Ishikawa (cell line): ENCODE data around the gene FRMPD4.

Experiments used
- CEBPB ChIP-seq: IDR thresholded peaks from 2 replicates; pipeline ENCODE4 v1.6.1; 2012
- CREB1 ChIP-seq: IDR thresholded peaks from 2 replicates; pipeline ENCODE4 v1.6.1; 2012; ENCODE audit warnings: low read depth
- EGR1 ChIP-seq: IDR thresholded peaks from 2 replicates; pipeline ENCODE4 v1.6.1; 2012
- EP300 ChIP-seq: IDR thresholded peaks from 2 replicates; pipeline ENCODE4 v1.6.1; 2012; ENCODE audit warnings: borderline replicate concordance
- FOXM1 ChIP-seq: IDR thresholded peaks from 2 replicates; pipeline ENCODE4 v1.6.1; 2012; ENCODE audit warnings: low read depth, borderline replicate concordance
- RAD21 ChIP-seq: IDR thresholded peaks from 2 replicates; pipeline ENCODE4 v1.6.1; 2012; ENCODE audit warnings: low read depth
- REST ChIP-seq: IDR thresholded peaks from 2 replicates; pipeline ENCODE4 v1.6.1; 2012; ENCODE audit warnings: low read depth, mild to moderate bottlenecking
- TAF1 ChIP-seq: IDR thresholded peaks from 2 replicates; pipeline ENCODE4 v1.6.1; 2012; ENCODE audit warnings: low read depth, mild to moderate bottlenecking
- TEAD4 ChIP-seq: IDR thresholded peaks from 2 replicates; pipeline ENCODE4 v1.6.1; 2012
- YY1 ChIP-seq: IDR thresholded peaks from 2 replicates; pipeline ENCODE4 v1.6.1; 2012; ENCODE audit warnings: low read depth
- ZBTB7A ChIP-seq: IDR thresholded peaks from 2 replicates; pipeline ENCODE4 v1.6.1; 2012; ENCODE audit warnings: low read depth
- TF ChIP-seq, protein P1 (sequence below): IDR thresholded peaks from 2 replicates; pipeline ENCODE4 v1.6.1; 2012
- TF ChIP-seq, protein P2 (sequence below): IDR thresholded peaks from 2 replicates; pipeline ENCODE4 v1.6.1; 2012

DNA sequence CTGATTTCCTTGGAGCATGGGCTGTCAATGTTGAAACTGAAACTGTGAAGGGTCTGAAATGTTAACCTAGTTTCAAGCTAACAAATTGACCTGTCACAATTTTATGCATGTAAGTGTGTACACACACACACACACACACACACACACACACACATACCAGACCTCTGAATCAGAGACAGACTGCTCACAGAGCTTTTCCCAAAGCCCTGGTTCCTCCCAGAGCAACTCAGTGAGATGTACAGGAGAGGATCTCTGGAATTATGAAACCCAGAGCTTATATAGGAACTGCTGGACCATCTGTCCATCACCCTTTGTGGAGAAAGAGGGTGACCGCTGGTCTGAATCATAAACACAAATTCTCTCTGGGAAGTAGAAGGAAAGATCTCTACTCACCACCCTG is 424.8 kb downstream of the FRMPD4 start:
- TF ChIP-seq CEBPB = no peak
- TF ChIP-seq REST = no peak
- no peak for TF ChIP-seq EGR1
- TF ChIP-seq TAF1 = no peak
- no peak for TF ChIP-seq ZBTB7A
- TF ChIP-seq CREB1 = no peak
- TF ChIP-seq YY1 = no peak
- TF ChIP-seq EP300 = no peak
- TF ChIP-seq TEAD4 = no peak
- TF ChIP-seq, protein P1, sequence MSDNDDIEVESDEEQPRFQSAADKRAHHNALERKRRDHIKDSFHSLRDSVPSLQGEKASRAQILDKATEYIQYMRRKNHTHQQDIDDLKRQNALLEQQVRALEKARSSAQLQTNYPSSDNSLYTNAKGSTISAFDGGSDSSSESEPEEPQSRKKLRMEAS = no peak
- no peak for TF ChIP-seq FOXM1
- TF ChIP-seq, protein P2, sequence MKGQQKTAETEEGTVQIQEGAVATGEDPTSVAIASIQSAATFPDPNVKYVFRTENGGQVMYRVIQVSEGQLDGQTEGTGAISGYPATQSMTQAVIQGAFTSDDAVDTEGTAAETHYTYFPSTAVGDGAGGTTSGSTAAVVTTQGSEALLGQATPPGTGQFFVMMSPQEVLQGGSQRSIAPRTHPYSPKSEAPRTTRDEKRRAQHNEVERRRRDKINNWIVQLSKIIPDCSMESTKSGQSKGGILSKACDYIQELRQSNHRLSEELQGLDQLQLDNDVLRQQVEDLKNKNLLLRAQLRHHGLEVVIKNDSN = no peak
- TF ChIP-seq RAD21 = no peak
